Measurements from ENCODE around the gene IL5RA.
A peak's percentile ranks its signal among the peaks of the same experiment; 100 is the strongest.

IL5RA gene

GRCh38 chr3:3059645-3060044, 50.5 kb downstream of the IL5RA start:
- H3K4me3 ChIP-seq (ENCODE audit: low read depth, low read length), result no peak overlapping the region
- no peaks in the 10 kb centered on the region for H3K9me3 ChIP-seq (ENCODE audit: control insufficient read depth, insufficient read depth, low read length)
- peaks cover 25% of the 10 kb centered on the region for H3K4me1 ChIP-seq (ENCODE audit: control insufficient read depth, insufficient read depth, low read length)
- no peak overlapping the region for H3K9ac ChIP-seq (ENCODE audit: low read depth, low read length)
- no peak overlapping the region for H3K27ac ChIP-seq (ENCODE audit: low read depth, low read length)
- H3K27me3 ChIP-seq (ENCODE audit: control insufficient read depth, insufficient read depth, low read length), result no peaks in the 10 kb centered on the region
- no peaks in the 10 kb centered on the region for H3K36me3 ChIP-seq (ENCODE audit: control insufficient read depth, insufficient read depth, low read length)

GRCh38 chr3:3053974-3054373, 56.2 kb downstream of the IL5RA start:
- H3K36me3 ChIP-seq (ENCODE audit: control insufficient read depth, insufficient read depth, low read length), result no peaks in the 10 kb centered on the region
- H3K9ac ChIP-seq (ENCODE audit: low read depth, low read length), result no peak overlapping the region
- H3K9me3 ChIP-seq (ENCODE audit: control insufficient read depth, insufficient read depth, low read length), result no peaks in the 10 kb centered on the region
- H3K4me3 ChIP-seq (ENCODE audit: low read depth, low read length), result no peak overlapping the region
- H3K27me3 ChIP-seq (ENCODE audit: control insufficient read depth, insufficient read depth, low read length), result no peaks in the 10 kb centered on the region
- H3K27ac ChIP-seq (ENCODE audit: low read depth, low read length), result peak overlapping the region; percentile 45
- no peaks in the 10 kb centered on the region; the same call in 1 of the 2 replicates for H3K4me1 ChIP-seq (ENCODE audit: control insufficient read depth, insufficient read depth, low read length)

- Histone ChIP-seq H3K4me1 (ENCODE audit: control insufficient read depth, insufficient read depth, low read length) (no peaks in the 10 kb centered on the region), H3K27me3 (ENCODE audit: control insufficient read depth, insufficient read depth, low read length) (no peaks in the 10 kb centered on the region), H3K9me3 (ENCODE audit: control insufficient read depth, insufficient read depth, low read length) (no peaks in the 10 kb centered on the region), H3K9ac (ENCODE audit: low read depth, low read length) (no peak overlapping the region), H3K27ac (ENCODE audit: low read depth, low read length) (no peak overlapping the region), H3K4me3 (ENCODE audit: low read depth, low read length) (no peak overlapping the region), H3K36me3 (ENCODE audit: control insufficient read depth, insufficient read depth, low read length) (no peaks in the 10 kb centered on the region)
Measured at GRCh38 chr3:3038201-3038991, 71.8 kb downstream of the IL5RA start.

GRCh38 chr3:3037156-3037555, 73.0 kb downstream of the IL5RA start:
- no peaks in the 10 kb centered on the region for H3K9me3 ChIP-seq (ENCODE audit: control insufficient read depth, insufficient read depth, low read length)
- H3K4me1 ChIP-seq (ENCODE audit: control insufficient read depth, insufficient read depth, low read length), result no peaks in the 10 kb centered on the region
- H3K4me3 ChIP-seq (ENCODE audit: low read depth, low read length), result no peak overlapping the region
- no peak overlapping the region for H3K27ac ChIP-seq (ENCODE audit: low read depth, low read length)
- H3K27me3 ChIP-seq (ENCODE audit: control insufficient read depth, insufficient read depth, low read length), result no peaks in the 10 kb centered on the region
- no peak overlapping the region for H3K9ac ChIP-seq (ENCODE audit: low read depth, low read length)
- no peaks in the 10 kb centered on the region for H3K36me3 ChIP-seq (ENCODE audit: control insufficient read depth, insufficient read depth, low read length)

- Histone ChIP-seq H3K9me3 (ENCODE audit: control insufficient read depth, insufficient read depth, low read length) (no peaks in the 10 kb centered on the region), H3K4me3 (ENCODE audit: low read depth, low read length) (no peak overlapping the region), H3K36me3 (ENCODE audit: control insufficient read depth, insufficient read depth, low read length) (no peaks in the 10 kb centered on the region), H3K27ac (ENCODE audit: low read depth, low read length) (no peak overlapping the region), H3K27me3 (ENCODE audit: control insufficient read depth, insufficient read depth, low read length) (no peaks in the 10 kb centered on the region), H3K9ac (ENCODE audit: low read depth, low read length) (no peak overlapping the region), H3K4me1 (ENCODE audit: control insufficient read depth, insufficient read depth, low read length) (peaks cover 18% of the 10 kb centered on the region; the same call in 1 of the 2 replicates)
Measured at GRCh38 chr3:3031326-3031725, 78.8 kb downstream of the IL5RA start.

- no peak overlapping the region for H3K27ac ChIP-seq (ENCODE audit: low read depth, low read length)
- H3K36me3 ChIP-seq (ENCODE audit: control insufficient read depth, insufficient read depth, low read length), result no peaks in the 10 kb centered on the region
- no peaks in the 10 kb centered on the region for H3K9me3 ChIP-seq (ENCODE audit: control insufficient read depth, insufficient read depth, low read length)
- no peaks in the 10 kb centered on the region for H3K27me3 ChIP-seq (ENCODE audit: control insufficient read depth, insufficient read depth, low read length)
- H3K9ac ChIP-seq (ENCODE audit: low read depth, low read length), result no peak overlapping the region
- peaks cover 18% of the 10 kb centered on the region; the same call in 1 of the 2 replicates for H3K4me1 ChIP-seq (ENCODE audit: control insufficient read depth, insufficient read depth, low read length)
- no peak overlapping the region for H3K4me3 ChIP-seq (ENCODE audit: low read depth, low read length)
Measured at GRCh38 chr3:3027976-3028567, 82.1 kb downstream of the IL5RA start.

- Histone ChIP-seq H3K4me1 (ENCODE audit: control insufficient read depth, insufficient read depth, low read length) (peaks cover 9% of the 10 kb centered on the region), H3K27me3 (ENCODE audit: control insufficient read depth, insufficient read depth, low read length) (no peaks in the 10 kb centered on the region), H3K4me3 (ENCODE audit: low read depth, low read length) (no peak overlapping the region), H3K27ac (ENCODE audit: low read depth, low read length) (no peak overlapping the region), H3K9ac (ENCODE audit: low read depth, low read length) (no peak overlapping the region), H3K36me3 (ENCODE audit: control insufficient read depth, insufficient read depth, low read length) (no peaks in the 10 kb centered on the region), H3K9me3 (ENCODE audit: control insufficient read depth, insufficient read depth, low read length) (no peaks in the 10 kb centered on the region)
Measured at GRCh38 chr3:3023111-3023745, 86.9 kb downstream of the IL5RA start.

- H3K27me3 ChIP-seq (ENCODE audit: control insufficient read depth, insufficient read depth, low read length), result no peaks in the 10 kb centered on the region
- H3K36me3 ChIP-seq (ENCODE audit: control insufficient read depth, insufficient read depth, low read length), result no peaks in the 10 kb centered on the region
- H3K4me1 ChIP-seq (ENCODE audit: control insufficient read depth, insufficient read depth, low read length), result peaks cover 26% of the 10 kb centered on the region
- H3K9me3 ChIP-seq (ENCODE audit: control insufficient read depth, insufficient read depth, low read length), result no peaks in the 10 kb centered on the region
- no peak overlapping the region for H3K27ac ChIP-seq (ENCODE audit: low read depth, low read length)
- no peak overlapping the region for H3K9ac ChIP-seq (ENCODE audit: low read depth, low read length)
- H3K4me3 ChIP-seq (ENCODE audit: low read depth, low read length), result no peak overlapping the region
Measured at GRCh38 chr3:3020209-3020608, 90.0 kb downstream of the IL5RA start.
